KMS-11 (cell line): Measurements from ENCODE around the gene IGHMBP2.
A peak's percentile ranks its signal among the peaks of the same experiment; 100 is the strongest.

Experiments
- H2AFZ ChIP-seq: fragments of 200-600 bp; sonication (generic); 2 replicates; pipeline ENCODE4 v1.6.1; 2016; ENCODE audit warnings: antibody characterized with exemption, mixed run types, low read depth
- H3K27ac ChIP-seq: fragments of 200-600 bp; sonication (generic); 2 replicates; pipeline ENCODE4 v1.6.1; 2016; ENCODE audit warnings: mild to moderate bottlenecking, mixed run types
- H3K27me3 ChIP-seq: fragments of 200-600 bp; sonication (generic); 2 replicates; pipeline ENCODE4 v1.6.1; 2017; ENCODE audit warnings: mild to moderate bottlenecking, low read depth, mixed run types, moderate library complexity; ENCODE audit not compliant: insufficient read depth
- H3K36me3 ChIP-seq: fragments of 200-600 bp; sonication (generic); 2 replicates; pipeline ENCODE4 v1.6.1; 2017; ENCODE audit warnings: mild to moderate bottlenecking, mixed run types; ENCODE audit not compliant: insufficient read depth
- H3K4me1 ChIP-seq: fragments of 200-600 bp; sonication (generic); 2 replicates; pipeline ENCODE4 v1.6.1; 2016; ENCODE audit warnings: mild to moderate bottlenecking, low read depth, mixed run types; ENCODE audit not compliant: poor library complexity, severe bottlenecking
- H3K4me2 ChIP-seq: fragments of 200-600 bp; sonication (generic); 2 replicates; pipeline ENCODE4 v1.7.0; 2016; ENCODE audit warnings: mild to moderate bottlenecking, mixed run types
- H3K4me3 ChIP-seq: fragments of 200-600 bp; sonication (generic); IDR thresholded peaks from 2 replicates; pipeline ENCODE4 v1.6.1; 2017; ENCODE audit warnings: low read depth, low read length, mixed read lengths; ENCODE audit not compliant: insufficient read depth
- H3K79me2 ChIP-seq: fragments of 200-600 bp; sonication (generic); 2 replicates; pipeline ENCODE4 v1.6.1; 2016; ENCODE audit warnings: low read depth, mixed run types; ENCODE audit not compliant: insufficient read depth
- H3K9ac ChIP-seq: fragments of 200-600 bp; sonication (generic); 2 replicates; pipeline ENCODE4 v1.6.1; 2016; ENCODE audit warnings: mild to moderate bottlenecking, mixed run types
- H4K20me1 ChIP-seq: fragments of 200-600 bp; sonication (generic); 2 replicates; pipeline ENCODE4 v1.6.1; 2016; ENCODE audit warnings: mild to moderate bottlenecking, mixed run types; ENCODE audit not compliant: insufficient read depth
- CTCF ChIP-seq: fragments of 200-600 bp; sonication (generic); conservative IDR thresholded peaks from 2 replicates; pipeline ENCODE4 v1.6.1; 2017; ENCODE audit warnings: low read depth, mild to moderate bottlenecking, antibody characterized with exemption, low read length, moderate library complexity, mixed read lengths

The IGHMBP2 gene

GRCh38 chr11:68900835-68901381 lies 2.8 kb upstream of the IGHMBP2 start:
- H3K27me3 ChIP-seq, result no peaks in the 10 kb centered on the region
- H3K4me3 ChIP-seq, result no peak overlapping the region
- no peak overlapping the region for H3K4me2 ChIP-seq
- H3K36me3 ChIP-seq, result no peaks in the 10 kb centered on the region
- H2AFZ ChIP-seq, result no peak overlapping the region
- no peaks in the 10 kb centered on the region for H4K20me1 ChIP-seq
- H3K79me2 ChIP-seq, result peaks cover 56% of the 10 kb centered on the region
- H3K9ac ChIP-seq, result no peak overlapping the region
- no peak overlapping the region for H3K27ac ChIP-seq
- H3K4me1 ChIP-seq, result peaks cover 18% of the 10 kb centered on the region
- TF ChIP-seq CTCF, result no peak

GRCh38 chr11:68904248-68904847 lies 657 bp downstream of the IGHMBP2 start:
- peak overlapping the region; percentile 68 for H3K4me2 ChIP-seq
- no peak for TF ChIP-seq CTCF
- H2AFZ ChIP-seq, result peak overlapping the region; percentile 62; the same call in 1 of the 2 replicates
- H3K27ac ChIP-seq, result no peak overlapping the region
- H3K4me3 ChIP-seq, result no peak overlapping the region
- H3K27me3 ChIP-seq, result no peaks in the 10 kb centered on the region
- no peaks in the 10 kb centered on the region for H4K20me1 ChIP-seq
- peaks cover 18% of the 10 kb centered on the region for H3K4me1 ChIP-seq
- peaks cover 56% of the 10 kb centered on the region for H3K79me2 ChIP-seq
- H3K9ac ChIP-seq, result peak overlapping the region; percentile 82; the same call in 1 of the 2 replicates
- no peaks in the 10 kb centered on the region for H3K36me3 ChIP-seq

DNA sequence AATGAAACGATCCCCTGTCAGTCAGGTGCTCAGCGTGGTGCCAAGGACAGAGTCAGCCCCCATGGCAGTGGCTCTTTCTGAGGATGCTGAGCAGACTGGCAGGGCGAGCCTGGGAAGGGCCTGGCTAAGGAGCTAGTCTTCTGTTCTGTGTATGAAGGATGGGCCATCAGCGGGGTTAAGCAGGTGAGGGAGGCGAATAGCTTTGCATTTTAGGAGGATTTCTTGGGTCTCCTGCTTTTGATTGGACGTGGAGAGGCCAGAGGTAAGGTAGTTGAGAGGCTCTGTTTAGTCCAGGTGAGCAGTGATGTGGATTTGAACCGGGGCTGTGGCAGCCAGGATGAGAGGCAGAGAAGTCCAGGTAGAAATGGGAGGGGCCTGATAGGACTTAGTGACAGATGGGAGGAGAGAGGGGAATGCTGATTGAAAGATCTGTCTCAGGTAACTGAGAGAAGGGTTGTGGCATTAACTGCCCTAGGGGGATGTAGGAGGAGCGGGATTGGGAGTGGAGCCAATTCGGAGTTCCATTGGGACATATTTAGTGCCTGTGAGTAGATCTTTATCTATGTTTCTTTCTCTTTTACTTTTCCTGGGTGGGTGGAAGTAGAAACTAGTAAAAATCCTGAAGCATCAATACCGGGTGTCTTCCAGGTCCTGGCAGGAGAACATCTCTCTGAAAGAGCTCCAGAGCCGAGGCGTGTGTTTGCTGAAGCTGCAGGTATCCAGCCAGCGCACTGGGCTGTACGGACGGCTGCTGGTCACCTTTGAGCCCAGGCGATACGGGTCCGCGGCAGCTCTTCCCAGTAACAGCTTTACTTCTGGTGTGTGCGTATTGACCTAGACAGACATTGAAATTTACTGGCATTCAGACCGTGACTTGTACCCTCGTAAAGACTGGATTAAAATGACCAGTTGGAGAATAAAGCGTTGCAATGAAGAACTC lies 2.0 kb downstream of the IGHMBP2 start:
- no peak overlapping the region for H3K4me3 ChIP-seq
- no peaks in the 10 kb centered on the region for H4K20me1 ChIP-seq
- H3K4me2 ChIP-seq, result peak overlapping the region; percentile 68; the same call in 1 of the 2 replicates
- no peak overlapping the region for H2AFZ ChIP-seq
- no peak overlapping the region for H3K27ac ChIP-seq
- H3K4me1 ChIP-seq, result peaks cover 18% of the 10 kb centered on the region
- no peak for TF ChIP-seq CTCF
- no peaks in the 10 kb centered on the region for H3K36me3 ChIP-seq
- no peak overlapping the region for H3K9ac ChIP-seq
- peaks cover 48% of the 10 kb centered on the region for H3K79me2 ChIP-seq
- no peaks in the 10 kb centered on the region for H3K27me3 ChIP-seq

GRCh38 chr11:68908273-68908672 lies 4.6 kb downstream of the IGHMBP2 start:
- Histone ChIP-seq H2AFZ (no peak overlapping the region), H4K20me1 (no peaks in the 10 kb centered on the region), H3K79me2 (peaks cover 22% of the 10 kb centered on the region), H3K4me2 (no peak overlapping the region), H3K27me3 (no peaks in the 10 kb centered on the region), H3K9ac (no peak overlapping the region), H3K27ac (no peak overlapping the region), H3K36me3 (no peaks in the 10 kb centered on the region), H3K4me3 (no peak overlapping the region), H3K4me1 (peaks cover 8% of the 10 kb centered on the region)
- TF ChIP-seq CTCF, result no peak
